Dermis microvascular lymphatic vessel endothelial cell (primary cell): ENCODE results near the gene COX19. TPM values are rescaled to one million over a fixed set of nuclear protein-coding genes. Genes with fewer than 3 reads are reported as not detected.

Source experiments
- DNase-seq, 2 donors: peaks; one replicate each; pipeline versions ENCODE4 v3.0.0 to v3.0.0-alpha.2; 2010; ENCODE audit warnings: low read depth in 2 of 2
- total RNA-seq: library from RNA; depleted of rRNA; stranded (reverse); fragments of >200 nt; gene quantifications from 2 replicates; pipeline ENCODE4 v1.2.1, GENCODE V29; 2014

The COX19 gene
- total RNA-seq, 1 donor from 2014 or later: 4.2 TPM

GRCh38 chr7:979151-979550, 3.8 kb upstream of the COX19 start:
- no peak for DNase-seq

GRCh38 chr7:978416-979091, 3.2 kb upstream of the COX19 start:
- DNase-seq: no peak

- DNase-seq: no peak
Observed at GRCh38 chr7:978049-978346, 2.6 kb upstream of the COX19 start.

- no peak for DNase-seq
Observed at GRCh38 chr7:977326-978048, 2.1 kb upstream of the COX19 start.

- no peak for DNase-seq
Observed at GRCh38 chr7:976901-977325, 1.6 kb upstream of the COX19 start.

GRCh38 chr7:975702-976473, 539 bp upstream of the COX19 start:
- DNase-seq: no peak

GRCh38 chr7:974172-974571, 1.2 kb downstream of the COX19 start:
- no peak for DNase-seq

GRCh38 chr7:973312-973711, 2.0 kb downstream of the COX19 start:
- no peak for DNase-seq

GRCh38 chr7:972676-973309, 2.6 kb downstream of the COX19 start:
- peak in 1 of 2 donors; percentile 74 for DNase-seq

- no peak for DNase-seq
Observed at GRCh38 chr7:972110-972509, 3.2 kb downstream of the COX19 start.

GRCh38 chr7:970744-971143, 4.6 kb downstream of the COX19 start:
- DNase-seq: no peak

- DNase-seq: no peak
Observed at GRCh38 chr7:969403-969802, 5.9 kb downstream of the COX19 start.

- no peak for DNase-seq
Observed at GRCh38 chr7:968205-969105, 6.9 kb downstream of the COX19 start.

GRCh38 chr7:967361-968082, 7.8 kb downstream of the COX19 start:
- no peak for DNase-seq

- DNase-seq: no peak
Observed at GRCh38 chr7:966291-967069, 8.9 kb downstream of the COX19 start.

GRCh38 chr7:964401-965231, 10.7 kb downstream of the COX19 start:
- peak; percentile 20 to 43 for DNase-seq

- no peak for DNase-seq
Observed at GRCh38 chr7:963236-964078, 11.9 kb downstream of the COX19 start.
